Left kidney (tissue), 2 donors: ENCODE measurements around the gene RASA2. TPM values are rescaled to one million over a fixed set of nuclear protein-coding genes. Genes with fewer than 3 reads are reported as not detected.

Experiments used
- DNase-seq: peaks from one replicate; pipeline ENCODE4 v3.0.0-alpha.2; 2013
- polyA plus RNA-seq: library from polyadenylated mRNA; unstranded; fragments of 120-200 nt; gene quantifications from one replicate; pipeline ENCODE4 v1.2.1, GENCODE V29; 2013; ENCODE audit not compliant: insufficient read length

RASA2 gene
- polyA plus RNA-seq, 1 donor, result 30.2 TPM

GRCh38 chr3:141646760-141647561, 160.1 kb downstream of the RASA2 start:
- no peak for DNase-seq

DNA sequence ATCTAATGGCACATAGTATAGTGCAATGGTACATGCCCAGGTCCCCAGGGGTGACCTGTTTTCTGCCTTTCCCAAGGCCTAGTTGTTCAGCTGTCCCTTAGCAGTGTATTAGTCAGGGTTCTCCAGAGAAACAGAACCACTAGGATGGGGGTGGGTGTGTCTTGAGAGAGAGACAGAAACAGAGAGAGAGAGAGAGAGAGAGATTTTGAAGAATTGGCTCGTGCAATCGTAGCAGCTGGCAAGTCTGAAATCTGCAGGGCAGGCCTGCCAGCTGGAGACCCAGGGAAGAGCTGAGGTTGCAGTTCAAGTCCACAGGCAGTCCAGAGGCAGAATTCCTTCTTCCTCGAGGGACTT, 160.7 kb downstream of the RASA2 start:
- DNase-seq, result no peak

DNA sequence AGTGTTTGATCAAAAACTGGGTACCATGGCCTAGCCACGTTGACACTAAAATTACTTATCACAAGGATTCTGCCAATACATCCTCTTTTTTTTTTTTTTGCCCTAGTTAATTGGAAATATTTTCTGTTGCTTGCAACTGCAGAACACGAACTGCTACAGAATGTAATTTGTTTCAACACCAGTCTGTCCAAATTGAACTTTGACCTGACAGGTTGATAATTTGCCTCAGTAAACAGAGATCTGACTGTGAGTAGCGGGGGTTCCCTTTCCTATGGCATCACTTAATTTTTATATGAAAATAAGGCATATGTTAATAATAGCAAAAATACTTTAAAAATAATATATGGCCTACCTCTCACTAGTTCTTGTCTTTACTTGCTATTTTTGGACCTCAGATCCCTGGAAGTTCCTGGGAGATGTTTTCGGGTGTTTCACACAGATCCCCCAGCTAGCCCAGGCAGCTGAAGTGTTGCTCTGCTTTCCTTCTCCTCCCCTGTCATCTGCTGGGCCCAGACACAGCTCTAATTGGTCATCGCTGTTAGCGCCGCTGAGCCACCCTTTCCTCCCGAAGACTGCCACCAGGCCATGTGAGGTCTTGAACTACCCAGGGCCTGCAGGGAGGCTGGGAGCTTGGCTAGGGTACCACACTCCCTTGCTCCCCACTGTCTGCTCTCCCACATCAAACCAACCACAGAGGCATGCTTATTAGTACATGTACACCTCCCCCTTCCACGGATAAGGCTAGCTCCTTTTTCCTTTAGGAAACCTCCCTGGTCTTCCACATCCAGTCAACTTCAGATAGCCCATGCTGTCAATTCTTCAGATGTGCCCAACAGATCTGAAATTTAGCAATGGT, 161.5 kb downstream of the RASA2 start:
- no peak for DNase-seq

GRCh38 chr3:141649871-141650270, 163.0 kb downstream of the RASA2 start:
- DNase-seq, result no peak

- DNase-seq, result no peak
Measured at GRCh38 chr3:141650783-141651182, 164.0 kb downstream of the RASA2 start.

DNA sequence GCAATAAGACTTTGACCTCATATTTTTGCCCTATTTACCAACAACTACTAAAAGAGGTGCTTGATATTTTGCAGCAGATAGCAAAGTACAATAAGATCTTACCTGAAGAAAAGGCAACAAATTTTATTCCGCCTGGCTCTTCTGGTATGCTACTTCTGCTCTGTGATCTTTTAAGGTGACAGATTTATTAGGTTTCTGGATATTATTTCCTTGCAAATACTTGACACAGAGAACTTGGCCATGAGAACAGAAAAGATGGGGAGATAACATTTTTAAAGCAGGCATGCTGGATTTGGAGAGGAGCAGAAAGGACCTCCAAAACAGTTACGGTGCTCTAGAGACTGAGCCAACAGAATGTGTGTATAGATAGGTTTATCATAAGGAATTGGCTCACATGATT, 164.6 kb downstream of the RASA2 start:
- DNase-seq, result no peak

- no peak for DNase-seq
Measured at GRCh38 chr3:141652349-141652748, 165.5 kb downstream of the RASA2 start.

- DNase-seq, result no peak
Measured at GRCh38 chr3:141653847-141654246, 167.0 kb downstream of the RASA2 start.

- no peak for DNase-seq
Measured at GRCh38 chr3:141655801-141656200, 169.0 kb downstream of the RASA2 start.

DNA sequence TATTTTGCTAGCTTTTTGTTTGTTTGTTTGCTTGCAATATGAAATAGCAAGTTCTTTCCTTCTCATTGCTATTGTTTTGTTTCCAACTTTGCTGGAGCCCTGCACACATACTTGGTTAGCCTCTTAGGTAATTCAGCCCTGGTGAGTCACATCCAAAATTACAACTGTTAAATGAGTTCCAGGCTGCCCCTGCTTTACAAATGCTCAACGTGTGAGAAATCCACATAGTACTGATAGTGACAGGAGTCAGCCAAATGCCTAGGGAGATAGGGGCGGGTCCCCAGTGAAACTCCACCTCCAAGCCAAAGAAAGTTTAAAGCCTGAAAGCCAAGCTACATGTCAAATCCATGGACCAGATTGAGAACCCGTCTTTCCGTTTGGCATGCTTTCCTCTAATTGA, 169.9 kb downstream of the RASA2 start:
- no peak for DNase-seq

GRCh38 chr3:141657516-141657915, 170.7 kb downstream of the RASA2 start:
- no peak for DNase-seq

GRCh38 chr3:141659821-141660613, 173.2 kb downstream of the RASA2 start:
- DNase-seq, result peak; percentile 48

- no peak for DNase-seq
Measured at GRCh38 chr3:141660614-141660947, 173.8 kb downstream of the RASA2 start.

GRCh38 chr3:141661229-141662196, 174.7 kb downstream of the RASA2 start:
- no peak for DNase-seq

DNA sequence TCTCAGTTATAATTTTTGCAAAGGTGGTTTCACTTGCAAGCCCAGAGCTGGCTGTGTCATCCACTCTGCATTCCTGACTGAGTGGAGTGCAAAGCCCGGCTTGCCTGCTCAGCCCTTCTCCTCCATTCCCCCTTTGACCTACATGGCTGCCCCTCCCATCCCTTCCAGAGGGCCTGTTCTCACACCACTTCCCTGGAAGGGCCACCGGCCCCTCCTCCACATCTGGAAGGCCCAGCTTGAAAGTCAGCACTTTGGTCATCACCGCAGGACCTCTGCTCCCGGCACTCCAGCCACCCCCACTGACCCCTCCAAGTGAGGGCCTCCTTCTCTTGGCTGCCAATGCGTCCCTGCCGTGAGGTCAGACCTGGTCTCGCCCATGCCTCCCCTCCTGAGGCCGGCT, 177.2 kb downstream of the RASA2 start:
- no peak for DNase-seq

Other genes starting within 250 kb of the RASA2 start
- 60.5 TPM for gene ZBTB38, start 118.5 kb upstream of the RASA2 start, polyA plus RNA-seq